OCI-LY7 (cell line): ENCODE measurements around the gene DGLUCY. TPM values are rescaled to one million over a fixed set of nuclear protein-coding genes. Genes with fewer than 3 reads are reported as not detected.
A peak's percentile ranks its signal among the peaks of the same experiment; 100 is the strongest.

Experiments
- BruUV-seq: library from RNA; stranded (reverse); fragments of 400-500 nt; replicated peaks from 2 replicates; lab custom pipeline; 2021; lab: Mats Ljungman, UMichigan
- CTCF ChIA-PET: fragments of 300-600 bp; sonication (Branson Sonifier 250); formaldehyde crosslinking; loops from one replicate; lab custom pipeline; 2022; ENCODE audit warnings: antibody characterized with exemption; ENCODE audit not compliant: unreplicated experiment; lab: Charles Lee
- POLR2A ChIA-PET: fragments of 300-600 bp; sonication (Branson Sonifier 250); formaldehyde crosslinking; loops from one replicate; lab custom pipeline; 2022; ENCODE audit warnings: antibody characterized with exemption; lab: Charles Lee
- DNase-seq: peaks from one replicate; pipeline ENCODE4 v3.0.0-alpha.2; 2015; ENCODE audit warnings: low spot score
- H2AFZ ChIP-seq: fragments of 200-600 bp; sonication (generic), shearing (Covaris generic); 2 replicates; pipeline ENCODE4 v1.6.1; 2014; ENCODE audit warnings: mild to moderate bottlenecking, antibody characterized with exemption, low read length, moderate library complexity
- H3K27ac ChIP-seq: fragments of 200-600 bp; sonication (generic); 2 replicates; pipeline ENCODE4 v1.5.1; 2014; ENCODE audit warnings: mixed run types, low read depth, mild to moderate bottlenecking, moderate library complexity, low read length, inconsistent platforms; ENCODE audit not compliant: poor library complexity, severe bottlenecking
- H3K36me3 ChIP-seq: fragments of 200-600 bp; sonication (generic); 2 replicates; pipeline ENCODE4 v1.6.1; 2014; ENCODE audit warnings: mild to moderate bottlenecking, antibody characterized with exemption, low read length, moderate library complexity, mixed read lengths; ENCODE audit not compliant: insufficient read depth
- H3K4me1 ChIP-seq: fragments of 200-600 bp; sonication (generic); 2 replicates; pipeline ENCODE4 v1.5.1; 2014; ENCODE audit warnings: mild to moderate bottlenecking, low read length; ENCODE audit not compliant: insufficient read depth, poor library complexity, severe bottlenecking
- H3K4me2 ChIP-seq: fragments of 200-600 bp; sonication (generic); 2 replicates; pipeline ENCODE4 v1.6.1; 2014; ENCODE audit warnings: mild to moderate bottlenecking, low read length
- H3K4me3 ChIP-seq: fragments of 200-600 bp; sonication (generic); 2 replicates; pipeline ENCODE4 v1.5.1; 2014; ENCODE audit warnings: mild to moderate bottlenecking, low read depth, low read length; ENCODE audit not compliant: poor library complexity, severe bottlenecking
- H3K79me2 ChIP-seq: fragments of 200-600 bp; sonication (generic); 2 replicates; pipeline ENCODE4 v1.6.1; 2016; ENCODE audit warnings: low read depth, mild to moderate bottlenecking, low read length, moderate library complexity, mixed read lengths; ENCODE audit not compliant: insufficient read depth
- H3K9me2 ChIP-seq: fragments of 200-600 bp; sonication (generic); 2 replicates; pipeline ENCODE4 v1.6.1; 2016; ENCODE audit warnings: mild to moderate bottlenecking, low read length, mixed read lengths; ENCODE audit not compliant: insufficient read depth
- H3K9me3 ChIP-seq: fragments of 200-600 bp; sonication (generic); 2 replicates; pipeline ENCODE4 v1.6.1; 2014; ENCODE audit warnings: mild to moderate bottlenecking, mixed run types, low read length, mixed read lengths
- H4K20me1 ChIP-seq: fragments of 200-600 bp; sonication (generic); 2 replicates; pipeline ENCODE4 v1.6.1; 2014; ENCODE audit warnings: mild to moderate bottlenecking, antibody characterized with exemption, low read length, moderate library complexity, mixed read lengths; ENCODE audit not compliant: insufficient read depth
- EZH2phosphoT487 ChIP-seq: fragments of 200-600 bp; sonication (generic); IDR thresholded peaks from 2 replicates; pipeline ENCODE4 v1.6.1; 2018; ENCODE audit warnings: low read depth, borderline replicate concordance, mild to moderate bottlenecking, mixed run types, antibody characterized with exemption, low read length, moderate library complexity, mixed read lengths
- intact Hi-C: fragments of 100-400 bp; cut with micrococcal nuclease; formaldehyde crosslinking; loops from one replicate; pipeline ENCODE4 v1.10.0; 2022; ENCODE audit not compliant: unreplicated experiment
- total RNA-seq, 2 experiments: library from RNA; depleted of rRNA in 1 of 2; stranded (reverse); fragments of >200 nt in 1 of 2; shearing (Covaris generic) in 1 of 2; gene quantifications; 2 replicates each; pipeline ENCODE4 v1.2.3, GENCODE V29; 2014 to 2022
- TF ChIP-seq, protein P1 (sequence below): fragments of 200-600 bp; sonication (generic); conservative IDR thresholded peaks from 2 replicates; pipeline ENCODE4 v1.5.1; 2014; ENCODE audit warnings: mild to moderate bottlenecking, antibody characterized with exemption, low read length, moderate library complexity, mixed read lengths

DGLUCY gene
- total RNA-seq, 2 experiments from 2014 or later: 37.6 to 56.8 TPM

DNA sequence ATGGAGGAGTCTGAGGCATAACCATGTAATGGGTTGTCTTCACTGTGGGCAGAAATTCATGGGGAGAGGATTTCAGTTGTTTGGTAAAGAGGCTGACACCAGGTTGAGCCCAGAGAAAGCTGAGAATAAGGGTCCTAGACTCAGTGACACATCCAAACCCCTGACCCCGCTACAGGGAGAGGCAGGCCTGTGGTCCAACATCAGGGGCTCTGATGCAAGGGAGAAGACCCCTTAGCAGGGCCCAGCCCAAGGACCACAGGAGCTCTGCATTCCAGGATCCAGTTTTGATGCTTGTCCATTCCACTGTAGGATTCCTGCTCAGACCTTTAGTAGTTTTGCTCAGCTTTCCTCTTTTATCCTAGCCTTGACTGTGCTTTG is 115.1 kb downstream of the DGLUCY start:
- H3K4me3 ChIP-seq: no peak overlapping the region
- CTCF ChIA-PET: interaction anchor here (1.0 kb wide), 1 partner anchor 24 kb away, joined by 3 read pairs; no protein-coding TSS in a partner anchor
- intact Hi-C loops: no loop called here
- POLR2A ChIA-PET: interaction anchor here (0.6 to 2.5 kb wide), 3 partner anchors 12 to 731 kb away, joined by 4 to 8 read pairs (median 4); no protein-coding TSS in a partner anchor
- no peaks in the 10 kb centered on the region for H3K79me2 ChIP-seq
- H3K27ac ChIP-seq: peak overlapping the region; percentile 73
- H3K9me2 ChIP-seq: no peaks in the 10 kb centered on the region
- TF ChIP-seq, protein P1, sequence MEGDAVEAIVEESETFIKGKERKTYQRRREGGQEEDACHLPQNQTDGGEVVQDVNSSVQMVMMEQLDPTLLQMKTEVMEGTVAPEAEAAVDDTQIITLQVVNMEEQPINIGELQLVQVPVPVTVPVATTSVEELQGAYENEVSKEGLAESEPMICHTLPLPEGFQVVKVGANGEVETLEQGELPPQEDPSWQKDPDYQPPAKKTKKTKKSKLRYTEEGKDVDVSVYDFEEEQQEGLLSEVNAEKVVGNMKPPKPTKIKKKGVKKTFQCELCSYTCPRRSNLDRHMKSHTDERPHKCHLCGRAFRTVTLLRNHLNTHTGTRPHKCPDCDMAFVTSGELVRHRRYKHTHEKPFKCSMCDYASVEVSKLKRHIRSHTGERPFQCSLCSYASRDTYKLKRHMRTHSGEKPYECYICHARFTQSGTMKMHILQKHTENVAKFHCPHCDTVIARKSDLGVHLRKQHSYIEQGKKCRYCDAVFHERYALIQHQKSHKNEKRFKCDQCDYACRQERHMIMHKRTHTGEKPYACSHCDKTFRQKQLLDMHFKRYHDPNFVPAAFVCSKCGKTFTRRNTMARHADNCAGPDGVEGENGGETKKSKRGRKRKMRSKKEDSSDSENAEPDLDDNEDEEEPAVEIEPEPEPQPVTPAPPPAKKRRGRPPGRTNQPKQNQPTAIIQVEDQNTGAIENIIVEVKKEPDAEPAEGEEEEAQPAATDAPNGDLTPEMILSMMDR: no peak
- no peak for TF ChIP-seq EZH2phosphoT487
- no peak for DNase-seq
- no peaks in the 10 kb centered on the region for H4K20me1 ChIP-seq
- peaks cover 33% of the 10 kb centered on the region for H3K4me1 ChIP-seq
- H3K4me2 ChIP-seq: peak overlapping the region; percentile 52
- peak overlapping the region; percentile 52; the same call in 1 of the 2 replicates for H2AFZ ChIP-seq
- H3K9me3 ChIP-seq: peaks cover 12% of the 10 kb centered on the region
- peaks cover 12% of the 10 kb centered on the region for H3K36me3 ChIP-seq
- BruUV-seq: no TSS peak

- BruUV-seq: no TSS peak
- peaks cover 12% of the 10 kb centered on the region for H3K9me3 ChIP-seq
- H3K4me3 ChIP-seq: peak overlapping the region; percentile 14
- peak; percentile 86 for DNase-seq
- peak overlapping the region; percentile 52 for H3K4me2 ChIP-seq
- ChIA-PET POLR2A (interaction anchor here (1.0 to 1.2 kb wide), 2 partner anchors 10 to 14 kb away, joined by 3 to 4 read pairs; no protein-coding TSS in a partner anchor), CTCF (interaction anchor here (1.0 kb wide), 1 partner anchor 23 kb away, joined by 3 read pairs; no protein-coding TSS in a partner anchor)
- H3K27ac ChIP-seq: peak overlapping the region; percentile 73
- no peaks in the 10 kb centered on the region for H3K79me2 ChIP-seq
- H3K9me2 ChIP-seq: no peaks in the 10 kb centered on the region
- intact Hi-C loops: no loop called here
- TF ChIP-seq, protein P1: no peak
- TF ChIP-seq EZH2phosphoT487: no peak
- no peaks in the 10 kb centered on the region for H4K20me1 ChIP-seq
- H3K36me3 ChIP-seq: peaks cover 12% of the 10 kb centered on the region
- peak overlapping the region; percentile 2; the same call in 1 of the 2 replicates for H2AFZ ChIP-seq
- peaks cover 31% of the 10 kb centered on the region for H3K4me1 ChIP-seq
Measured at GRCh38 chr14:91229743-91230200, 115.9 kb downstream of the DGLUCY start.
